GM12864 (cell line): ENCODE data around the gene IFNG.

ENCODE experiments used
- DNase-seq: peaks from one replicate; pipeline ENCODE4 v3.0.0-alpha.2; 2011; ENCODE audit warnings: low read depth
- H3K4me3 ChIP-seq: 2 replicates; pipeline ENCODE4 v1.5.1; 2011; ENCODE audit warnings: mild to moderate bottlenecking, low read depth, low read length, control low read depth
- TF ChIP-seq, protein P1 (sequence below): IDR thresholded peaks from 2 replicates; pipeline ENCODE4 v1.5.1; 2011; ENCODE audit warnings: low read depth, mild to moderate bottlenecking, moderate library complexity, low read length, control low read depth, inconsistent platforms; ENCODE audit errors: missing control alignments

IFNG gene

GRCh38 chr12:68118096-68118755 lies 41.3 kb downstream of the IFNG start:
- TF ChIP-seq, protein P1, sequence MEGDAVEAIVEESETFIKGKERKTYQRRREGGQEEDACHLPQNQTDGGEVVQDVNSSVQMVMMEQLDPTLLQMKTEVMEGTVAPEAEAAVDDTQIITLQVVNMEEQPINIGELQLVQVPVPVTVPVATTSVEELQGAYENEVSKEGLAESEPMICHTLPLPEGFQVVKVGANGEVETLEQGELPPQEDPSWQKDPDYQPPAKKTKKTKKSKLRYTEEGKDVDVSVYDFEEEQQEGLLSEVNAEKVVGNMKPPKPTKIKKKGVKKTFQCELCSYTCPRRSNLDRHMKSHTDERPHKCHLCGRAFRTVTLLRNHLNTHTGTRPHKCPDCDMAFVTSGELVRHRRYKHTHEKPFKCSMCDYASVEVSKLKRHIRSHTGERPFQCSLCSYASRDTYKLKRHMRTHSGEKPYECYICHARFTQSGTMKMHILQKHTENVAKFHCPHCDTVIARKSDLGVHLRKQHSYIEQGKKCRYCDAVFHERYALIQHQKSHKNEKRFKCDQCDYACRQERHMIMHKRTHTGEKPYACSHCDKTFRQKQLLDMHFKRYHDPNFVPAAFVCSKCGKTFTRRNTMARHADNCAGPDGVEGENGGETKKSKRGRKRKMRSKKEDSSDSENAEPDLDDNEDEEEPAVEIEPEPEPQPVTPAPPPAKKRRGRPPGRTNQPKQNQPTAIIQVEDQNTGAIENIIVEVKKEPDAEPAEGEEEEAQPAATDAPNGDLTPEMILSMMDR, result no peak
- no peak overlapping the region for H3K4me3 ChIP-seq
- DNase-seq, result no peak

DNA sequence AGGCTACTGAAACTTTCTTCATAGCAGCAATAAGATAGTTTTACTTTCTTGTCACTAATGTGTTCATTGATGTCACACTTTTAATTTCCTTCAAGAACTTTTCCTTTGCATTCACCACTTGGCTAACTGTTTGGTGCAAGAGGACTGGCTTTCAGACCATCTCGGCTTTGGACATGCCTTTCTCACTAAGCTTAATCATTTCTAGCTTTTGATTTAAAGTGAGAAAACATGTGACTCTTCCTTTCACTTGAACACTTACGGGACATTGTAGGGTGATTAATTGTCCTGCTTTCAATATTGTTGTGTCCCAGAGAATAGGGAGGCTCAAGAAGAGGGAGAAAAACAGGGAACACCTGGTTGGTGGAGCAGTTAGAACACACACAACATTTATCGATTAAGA lies 41.9 kb downstream of the IFNG start:
- TF ChIP-seq, protein P1, result no peak
- DNase-seq, result no peak

GRCh38 chr12:68115281-68115680 lies 44.3 kb downstream of the IFNG start:
- TF ChIP-seq, protein P1, result no peak
- DNase-seq, result no peak
- H3K4me3 ChIP-seq, result no peak overlapping the region

More for the DNA sequence above, 41.9 kb downstream of the IFNG start:
- H3K4me3 ChIP-seq, result no peak overlapping the region

DNA sequence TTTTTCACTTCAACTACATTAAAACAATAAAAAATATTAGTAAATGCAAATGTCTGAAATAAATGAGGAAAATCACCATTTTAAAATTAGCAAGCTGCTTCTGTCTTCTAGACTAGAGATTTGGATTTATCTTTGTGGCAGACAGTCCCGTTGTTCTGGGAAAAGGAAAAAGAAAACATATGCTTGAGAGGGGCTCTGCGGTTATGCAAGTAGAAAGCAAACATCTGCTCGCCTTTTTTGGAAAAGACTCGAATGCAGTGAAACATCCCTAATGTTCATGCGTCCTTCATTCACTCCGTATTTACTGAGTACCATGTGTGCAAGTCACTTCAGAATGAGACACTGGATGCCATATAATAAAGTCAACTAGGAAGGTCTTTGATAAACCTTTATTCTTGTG lies 44.9 kb downstream of the IFNG start:
- TF ChIP-seq, protein P1, result no peak
- H3K4me3 ChIP-seq, result no peak overlapping the region
- DNase-seq, result no peak

DNA sequence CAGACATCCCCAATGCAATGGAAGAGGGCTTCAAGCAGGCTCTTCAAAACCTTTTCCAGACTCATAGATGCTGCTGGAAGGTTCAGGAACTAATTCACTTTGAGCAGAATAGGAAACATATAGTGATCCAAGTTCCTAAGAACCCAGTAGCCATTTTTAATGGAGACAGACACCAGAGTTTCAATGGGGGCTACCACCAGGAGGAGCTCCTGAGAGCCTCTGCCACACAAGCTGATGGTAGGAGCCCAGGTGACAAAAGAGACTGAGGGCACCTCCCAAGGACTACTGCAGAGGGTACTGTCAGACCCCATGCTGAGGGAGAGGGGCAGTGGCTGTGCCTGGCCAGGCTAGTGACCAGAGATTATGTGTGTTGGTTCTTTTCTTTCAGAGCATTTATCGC lies 45.9 kb downstream of the IFNG start:
- TF ChIP-seq, protein P1, result peak; percentile 72
- no peak for DNase-seq
- H3K4me3 ChIP-seq, result no peak overlapping the region

DNA sequence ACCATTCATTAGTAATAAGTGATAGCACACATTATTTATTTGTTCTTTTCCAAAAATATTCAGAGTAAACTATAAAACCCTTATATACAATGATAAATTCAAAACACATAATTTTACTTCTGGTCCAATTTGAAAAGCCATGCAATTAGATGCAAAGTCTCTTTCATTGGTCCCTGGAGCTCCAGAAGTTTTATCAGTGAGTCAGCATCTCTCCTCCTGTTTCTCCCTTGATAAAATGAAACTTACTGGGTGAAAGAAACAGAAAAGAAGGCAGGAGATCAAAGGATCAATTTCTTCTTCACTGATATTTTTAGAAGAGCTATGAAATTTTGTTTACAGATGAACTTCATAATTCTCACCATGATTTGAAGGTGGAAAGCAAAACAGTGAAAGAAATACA lies 47.5 kb downstream of the IFNG start:
- DNase-seq, result no peak
- no peak overlapping the region for H3K4me3 ChIP-seq
- TF ChIP-seq, protein P1, result no peak
